ENCODE results near the gene CTNND2.

The CTNND2 gene

DNA sequence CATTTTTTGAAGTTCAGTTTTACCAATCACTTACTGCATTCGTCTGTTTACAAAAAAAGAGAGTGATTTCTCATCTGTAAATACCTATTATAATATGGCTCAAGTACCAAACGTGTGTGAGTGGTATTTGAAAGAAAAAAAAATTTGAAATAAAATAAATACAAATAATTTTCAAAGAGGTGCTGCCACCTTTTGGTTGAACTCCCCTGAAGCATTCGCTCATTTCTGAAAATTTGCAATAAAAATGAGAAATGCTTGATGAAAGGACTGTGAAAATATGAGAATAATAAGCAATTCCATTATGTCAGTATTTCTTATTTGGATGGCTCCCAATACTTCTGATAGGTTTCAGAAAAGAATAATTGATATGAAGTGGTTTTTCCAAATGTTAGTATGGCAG, 409.9 kb downstream of the CTNND2 start:
- H3K9me3 Mint-ChIP-seq: no peaks in the 10 kb centered on the region
- H3K4me3 Mint-ChIP-seq: no peak overlapping the region
- no peak for DNase-seq
- no peaks in the 10 kb centered on the region for H3K4me1 Mint-ChIP-seq
- no peaks in the 10 kb centered on the region for H3K27me3 Mint-ChIP-seq
- no peak for ATAC-seq
- no peak overlapping the region for H3K27ac Mint-ChIP-seq

- H3K4me1 Mint-ChIP-seq: no peaks in the 10 kb centered on the region
- ATAC-seq: no peak
- DNase-seq: no peak
- H3K9me3 Mint-ChIP-seq: no peaks in the 10 kb centered on the region
- no peak overlapping the region for H3K27ac Mint-ChIP-seq
- no peak overlapping the region for H3K4me3 Mint-ChIP-seq
- no peaks in the 10 kb centered on the region for H3K27me3 Mint-ChIP-seq
These were observed 412.7 kb downstream of the CTNND2 start for GRCh38 chr5:11491404-11492075.

DNA sequence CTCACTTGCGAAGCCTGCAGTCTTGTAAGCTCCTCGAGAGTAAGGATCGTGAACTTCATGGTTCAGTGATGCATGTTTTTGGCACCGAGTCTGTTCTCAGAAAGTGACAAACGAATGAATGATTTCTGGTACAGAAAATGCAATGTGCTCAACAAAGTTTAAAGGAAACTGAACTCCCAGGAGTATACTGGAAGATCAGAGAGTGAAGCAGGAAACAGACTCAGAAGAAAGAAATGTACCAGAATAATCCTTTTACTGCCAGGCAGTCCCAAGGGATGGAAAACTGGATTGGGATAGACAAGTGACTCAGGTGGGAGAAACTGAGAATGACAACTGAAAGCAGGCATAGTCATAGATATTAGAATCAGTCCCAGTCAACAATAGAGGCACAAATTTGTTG, 420.6 kb downstream of the CTNND2 start:
- peaks cover 8% of the 10 kb centered on the region for H3K27me3 Mint-ChIP-seq
- no peaks in the 10 kb centered on the region for H3K4me1 Mint-ChIP-seq
- ATAC-seq: no peak
- DNase-seq: no peak
- H3K27ac Mint-ChIP-seq: no peak overlapping the region
- no peak overlapping the region for H3K4me3 Mint-ChIP-seq
- H3K9me3 Mint-ChIP-seq: peaks cover 0 to 12% of the 10 kb centered on the region in 2 donors

GRCh38 chr5:11482011-11482410, 422.2 kb downstream of the CTNND2 start:
- no peak for DNase-seq
- no peaks in the 10 kb centered on the region for H3K4me1 Mint-ChIP-seq
- H3K9me3 Mint-ChIP-seq: peaks cover 0 to 12% of the 10 kb centered on the region in 2 donors
- peaks cover 8% of the 10 kb centered on the region for H3K27me3 Mint-ChIP-seq
- ATAC-seq: no peak
- H3K27ac Mint-ChIP-seq: no peak overlapping the region
- H3K4me3 Mint-ChIP-seq: no peak overlapping the region

- Mint-ChIP-seq H3K4me3 (no peak overlapping the region), H3K27me3 (peaks cover 8% of the 10 kb centered on the region), H3K9me3 (peaks cover 0 to 5% of the 10 kb centered on the region in 2 donors), H3K27ac (no peak overlapping the region), H3K4me1 (no peaks in the 10 kb centered on the region)
- DNase-seq (no peak), ATAC-seq (no peak)
These were observed 426.5 kb downstream of the CTNND2 start for GRCh38 chr5:11477786-11478185.

- Mint-ChIP-seq H3K9me3 (no peaks in the 10 kb centered on the region), H3K4me3 (no peak overlapping the region), H3K27ac (no peak overlapping the region), H3K27me3 (peaks cover 8% of the 10 kb centered on the region), H3K4me1 (no peaks in the 10 kb centered on the region)
- DNase-seq: no peak
- ATAC-seq: no peak
These were observed 427.4 kb downstream of the CTNND2 start for GRCh38 chr5:11476866-11477265.

DNA sequence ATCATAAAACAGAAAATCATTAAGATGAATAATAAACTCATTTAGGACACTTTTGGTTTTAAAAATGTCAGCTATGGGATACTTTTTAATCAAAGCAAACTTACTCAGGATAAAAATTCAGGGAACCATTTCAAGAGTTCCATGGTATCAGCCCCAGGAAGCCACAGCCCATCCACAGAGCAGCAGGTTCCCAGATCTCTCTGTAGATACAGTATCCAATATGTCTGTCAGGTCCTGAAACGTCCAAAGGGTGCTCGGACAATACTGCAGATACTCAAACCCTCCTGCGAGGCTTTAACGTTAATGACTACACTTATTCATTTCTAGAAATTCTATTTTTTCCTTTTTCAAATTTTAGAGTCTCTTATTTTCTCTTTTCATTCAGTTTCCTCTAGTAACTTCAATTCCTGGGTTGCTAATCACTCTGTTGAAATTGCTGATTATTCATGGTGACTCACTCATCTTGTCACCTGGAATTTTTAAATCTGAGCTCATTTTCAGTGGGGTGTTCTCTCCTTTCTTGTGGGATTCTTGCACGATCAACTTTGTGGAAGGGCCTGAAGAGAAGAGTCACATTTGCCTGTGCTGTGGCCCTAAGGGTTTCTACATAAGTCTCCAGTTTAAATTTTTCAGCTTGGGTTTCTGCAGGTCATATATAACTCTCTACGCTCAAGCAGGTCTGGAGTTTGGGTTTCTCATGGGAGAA, 435.8 kb downstream of the CTNND2 start:
- no peak overlapping the region for H3K27ac Mint-ChIP-seq
- DNase-seq: no peak
- H3K4me3 Mint-ChIP-seq: no peak overlapping the region
- ATAC-seq: no peak
- no peaks in the 10 kb centered on the region for H3K27me3 Mint-ChIP-seq
- H3K9me3 Mint-ChIP-seq: no peaks in the 10 kb centered on the region
- no peaks in the 10 kb centered on the region for H3K4me1 Mint-ChIP-seq

DNA sequence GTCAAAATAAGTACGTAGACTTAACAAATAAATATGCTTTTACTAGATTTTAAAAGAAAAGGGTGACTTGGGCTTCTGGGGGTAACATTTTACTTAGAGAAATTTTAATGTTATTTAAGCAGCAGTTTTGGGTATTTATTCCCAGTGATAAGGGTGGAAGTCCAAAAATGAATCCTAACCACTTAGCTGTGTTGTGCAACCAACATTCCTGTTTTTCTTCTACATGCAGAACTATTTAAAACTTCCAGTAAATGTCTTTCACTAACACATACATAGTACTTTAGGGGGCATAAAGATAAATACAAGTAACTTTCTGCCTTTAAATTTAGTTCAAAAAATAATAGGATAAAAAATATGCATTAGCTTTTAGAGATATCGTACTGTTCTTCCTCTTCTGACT, 436.7 kb downstream of the CTNND2 start:
- Mint-ChIP-seq H3K4me3 (no peak overlapping the region), H3K27me3 (no peaks in the 10 kb centered on the region), H3K27ac (no peak overlapping the region), H3K4me1 (no peaks in the 10 kb centered on the region), H3K9me3 (no peaks in the 10 kb centered on the region)
- ATAC-seq (no peak), DNase-seq (no peak)

DNA sequence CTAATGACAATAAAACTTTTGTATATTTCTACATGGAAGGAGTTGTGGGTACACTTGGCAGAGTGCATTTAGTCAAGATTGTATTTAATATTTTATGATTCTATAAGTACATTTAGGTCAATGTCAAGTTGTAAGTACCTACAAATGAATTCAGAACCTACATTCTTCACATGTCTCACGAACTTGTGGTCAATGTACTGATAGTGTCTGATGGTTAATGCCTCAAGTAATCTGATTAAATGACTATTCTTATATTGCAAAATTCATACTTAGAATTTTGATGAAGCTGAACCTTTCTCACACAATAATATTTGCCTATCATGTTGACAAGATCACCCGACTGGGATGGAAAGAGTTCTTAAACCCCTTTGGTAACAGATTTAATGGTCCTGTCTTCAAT, 444.5 kb downstream of the CTNND2 start:
- DNase-seq (no peak), ATAC-seq (no peak)
- H3K4me1 Mint-ChIP-seq: no peaks in the 10 kb centered on the region
- no peak overlapping the region for H3K4me3 Mint-ChIP-seq
- peaks cover 0 to 6% of the 10 kb centered on the region in 2 donors for H3K9me3 Mint-ChIP-seq
- H3K27me3 Mint-ChIP-seq: no peaks in the 10 kb centered on the region
- no peak overlapping the region for H3K27ac Mint-ChIP-seq

DNA sequence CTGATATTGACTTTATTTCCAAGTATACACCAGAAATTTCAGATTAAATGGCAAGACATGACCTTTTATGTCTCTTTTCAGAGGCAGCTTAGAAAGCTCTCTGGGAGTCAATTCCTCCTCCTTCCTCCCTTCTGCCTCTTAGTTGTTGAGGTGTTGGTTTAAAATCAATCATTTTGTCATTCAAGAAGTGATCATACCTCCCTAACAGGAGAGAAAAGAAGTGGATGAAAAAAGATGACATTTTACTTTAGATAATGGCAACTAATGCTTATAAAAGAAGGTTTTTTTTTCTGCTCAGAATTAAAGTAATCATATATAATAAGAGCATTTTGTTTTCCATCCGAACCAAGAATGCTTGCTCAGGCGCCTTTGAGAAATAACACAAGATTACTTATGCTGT, 448.7 kb downstream of the CTNND2 start:
- DNase-seq (no peak), ATAC-seq (no peak)
- H3K9me3 Mint-ChIP-seq: peaks cover 0 to 3% of the 10 kb centered on the region in 2 donors
- H3K4me3 Mint-ChIP-seq: no peak overlapping the region
- H3K4me1 Mint-ChIP-seq: no peaks in the 10 kb centered on the region
- no peaks in the 10 kb centered on the region for H3K27me3 Mint-ChIP-seq
- H3K27ac Mint-ChIP-seq: no peak overlapping the region

GRCh38 chr5:11452852-11453251, 451.4 kb downstream of the CTNND2 start:
- Mint-ChIP-seq H3K4me3 (no peak overlapping the region), H3K27ac (no peak overlapping the region), H3K27me3 (no peaks in the 10 kb centered on the region), H3K9me3 (no peaks in the 10 kb centered on the region), H3K4me1 (no peaks in the 10 kb centered on the region)
- no peak for ATAC-seq
- DNase-seq: no peak

DNA sequence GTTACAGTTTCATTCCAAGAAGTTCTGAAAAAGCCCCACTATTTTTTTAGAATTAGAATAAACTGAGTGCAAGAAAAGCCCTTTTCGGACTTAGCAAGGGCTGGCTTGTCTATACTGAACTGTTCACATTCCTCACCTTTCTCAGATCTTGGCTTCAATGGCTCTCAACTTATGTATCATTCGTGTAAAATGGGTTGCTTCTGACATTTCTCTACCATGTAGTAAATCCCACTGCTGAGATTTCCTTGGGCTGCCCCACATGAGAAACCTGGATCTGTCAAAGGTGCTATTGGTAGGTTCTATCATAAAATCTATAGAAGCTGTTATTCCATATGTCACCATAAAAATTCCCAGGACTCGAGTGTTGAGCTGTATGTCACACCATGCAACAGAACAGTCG, 454.3 kb downstream of the CTNND2 start:
- ATAC-seq (no peak), DNase-seq (no peak)
- Mint-ChIP-seq H3K4me3 (no peak overlapping the region), H3K4me1 (no peaks in the 10 kb centered on the region), H3K27me3 (no peaks in the 10 kb centered on the region), H3K27ac (no peak overlapping the region), H3K9me3 (no peaks in the 10 kb centered on the region)

DNA sequence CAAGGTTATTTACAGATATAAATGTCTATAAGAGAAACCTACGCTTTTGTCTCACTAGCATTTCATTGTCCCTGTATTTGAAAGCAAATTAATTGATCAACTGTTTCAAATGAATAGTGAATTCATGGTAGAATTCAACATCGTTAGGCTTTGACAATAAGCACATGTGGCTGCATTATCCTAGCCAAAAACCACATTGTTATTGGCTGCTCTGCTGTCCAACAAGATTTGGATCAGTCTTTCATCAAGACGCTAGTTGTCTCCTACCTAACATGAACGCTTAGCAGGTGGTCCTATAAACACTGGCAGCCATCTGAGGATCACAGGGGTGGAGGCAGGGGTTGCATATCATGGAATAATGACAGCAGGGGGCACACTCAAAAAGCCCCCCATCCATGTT, 455.0 kb downstream of the CTNND2 start:
- Mint-ChIP-seq H3K9me3 (no peaks in the 10 kb centered on the region), H3K4me3 (no peak overlapping the region), H3K4me1 (no peaks in the 10 kb centered on the region), H3K27ac (no peak overlapping the region), H3K27me3 (no peaks in the 10 kb centered on the region)
- DNase-seq: no peak
- no peak for ATAC-seq

DNA sequence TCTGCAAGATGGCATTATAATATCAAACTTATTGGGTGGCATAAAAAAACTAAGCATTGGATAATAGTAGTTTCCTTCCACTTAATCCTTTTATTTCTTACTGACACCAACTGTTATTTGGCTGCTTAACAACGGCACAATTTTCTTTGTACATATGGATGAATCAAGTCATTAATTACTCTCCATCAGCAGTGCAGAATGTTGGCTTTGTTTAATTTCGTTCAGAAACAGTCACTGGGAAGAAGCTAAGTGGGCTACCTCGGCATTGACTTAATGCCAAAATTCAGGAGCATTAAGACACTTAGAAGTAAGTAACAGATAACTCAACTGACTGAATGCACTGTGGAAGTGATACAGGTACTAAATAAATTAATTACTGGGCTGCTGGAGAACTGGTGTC, 460.4 kb downstream of the CTNND2 start:
- Mint-ChIP-seq H3K27me3 (no peaks in the 10 kb centered on the region), H3K27ac (no peak overlapping the region), H3K4me3 (no peak overlapping the region), H3K4me1 (no peaks in the 10 kb centered on the region), H3K9me3 (peaks cover 0 to 4% of the 10 kb centered on the region in 2 donors)
- ATAC-seq: no peak
- no peak for DNase-seq

- H3K27me3 Mint-ChIP-seq: no peaks in the 10 kb centered on the region
- H3K9me3 Mint-ChIP-seq: no peaks in the 10 kb centered on the region
- ATAC-seq (no peak), DNase-seq (no peak)
- H3K4me1 Mint-ChIP-seq: no peaks in the 10 kb centered on the region
- H3K4me3 Mint-ChIP-seq: no peak overlapping the region
- H3K27ac Mint-ChIP-seq: no peak overlapping the region
These were observed 472.1 kb downstream of the CTNND2 start for GRCh38 chr5:11432116-11432515.

- no peak for DNase-seq
- Mint-ChIP-seq H3K4me3 (no peak overlapping the region), H3K27me3 (no peaks in the 10 kb centered on the region), H3K4me1 (no peaks in the 10 kb centered on the region), H3K9me3 (no peaks in the 10 kb centered on the region), H3K27ac (no peak overlapping the region)
- ATAC-seq: no peak
These were observed 475.0 kb downstream of the CTNND2 start for GRCh38 chr5:11429254-11429653.

- no peak for ATAC-seq
- H3K4me1 Mint-ChIP-seq: no peaks in the 10 kb centered on the region
- no peak for DNase-seq
- H3K4me3 Mint-ChIP-seq: no peak overlapping the region
- no peaks in the 10 kb centered on the region for H3K27me3 Mint-ChIP-seq
- no peak overlapping the region for H3K27ac Mint-ChIP-seq
- H3K9me3 Mint-ChIP-seq: no peaks in the 10 kb centered on the region
These were observed 476.7 kb downstream of the CTNND2 start for GRCh38 chr5:11427569-11427968.

Data from stimulated activated naive CD8-positive, alpha-beta T cell treated with anti-CD3 and anti-CD28 coated beads, Interleukin-15, amount 100 ng/mL, for 72 hours (primary cell).